HS-27A (cell line): ENCODE data around the gene PSMG1.
"Not testable (repeated sequence)": the region's sequence is repeated elsewhere in the genome, so short reads cannot be mapped to it uniquely, and the experiment has no call there.

Experiments
- DNase-seq: peaks from one replicate; pipeline ENCODE4 v3.0.0-alpha.2; 2012; ENCODE audit warnings: low read depth, missing footprints

Gene PSMG1

DNA sequence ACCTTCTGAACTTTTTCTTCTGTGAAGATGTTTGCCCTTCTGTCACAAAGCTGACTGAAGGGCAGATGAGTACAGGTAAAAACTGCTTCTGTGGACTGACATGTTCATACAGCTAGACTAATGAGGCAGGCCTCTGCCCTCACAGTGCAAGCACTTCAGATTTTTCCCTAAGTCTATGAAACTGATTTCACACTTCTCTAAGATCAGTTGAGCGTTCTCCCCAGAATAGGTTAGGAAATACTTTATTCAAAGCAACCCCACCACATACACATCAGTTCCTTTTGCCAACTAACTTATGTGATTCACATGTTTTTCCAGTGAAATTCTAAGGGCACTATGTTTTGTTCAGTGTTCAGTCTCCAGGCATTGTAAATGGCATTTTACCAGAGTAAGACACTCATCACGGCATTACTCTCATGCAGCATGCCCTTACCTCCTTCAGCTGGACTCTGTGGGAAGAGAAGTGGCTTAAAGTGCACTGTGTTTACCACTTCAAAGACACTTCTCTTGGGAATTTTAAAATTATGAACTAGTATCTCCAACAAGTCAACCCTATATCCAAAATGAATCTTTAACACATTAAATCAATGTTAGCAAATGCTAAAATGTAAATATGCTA is 5.4 kb upstream of the PSMG1 start:
- no peak for DNase-seq

DNA sequence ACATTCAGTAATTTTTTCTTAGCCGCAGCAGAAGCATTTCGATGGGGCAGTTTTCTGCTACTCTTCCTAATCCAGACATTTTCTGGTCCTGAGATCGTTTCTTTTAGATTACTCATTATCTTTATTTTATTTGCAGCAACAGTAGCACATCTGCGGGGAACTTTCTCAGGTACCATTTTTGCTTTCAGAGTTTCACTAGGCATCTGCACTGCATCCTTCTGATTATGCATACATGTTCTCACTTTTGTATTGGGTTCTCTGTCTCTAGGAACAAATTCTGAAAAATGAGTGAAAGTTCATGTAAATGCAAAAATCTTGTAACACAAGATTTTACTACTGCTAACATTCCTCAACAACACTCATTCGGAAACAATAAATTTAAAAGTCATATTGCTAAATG is 3.9 kb upstream of the PSMG1 start:
- no peak for DNase-seq

DNA sequence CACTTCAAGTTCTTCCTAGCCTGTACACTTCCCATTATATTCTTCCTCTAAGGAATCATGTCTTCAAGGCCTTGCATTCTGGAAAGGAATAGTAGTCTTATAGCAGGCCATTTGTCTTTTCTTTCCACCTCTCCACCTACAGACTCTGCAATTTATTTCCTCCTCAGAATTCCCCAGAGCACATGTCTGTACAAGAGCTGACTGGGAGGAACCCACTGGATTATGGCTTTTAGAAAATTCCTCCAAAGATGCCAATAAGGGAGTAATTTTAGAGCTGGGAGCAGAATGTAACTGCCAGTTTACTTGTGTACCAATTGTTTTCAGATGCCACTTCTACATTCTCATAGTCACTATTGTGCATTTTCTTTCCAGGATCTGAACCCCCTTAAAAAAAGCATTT is 3.4 kb upstream of the PSMG1 start:
- no peak for DNase-seq

DNA sequence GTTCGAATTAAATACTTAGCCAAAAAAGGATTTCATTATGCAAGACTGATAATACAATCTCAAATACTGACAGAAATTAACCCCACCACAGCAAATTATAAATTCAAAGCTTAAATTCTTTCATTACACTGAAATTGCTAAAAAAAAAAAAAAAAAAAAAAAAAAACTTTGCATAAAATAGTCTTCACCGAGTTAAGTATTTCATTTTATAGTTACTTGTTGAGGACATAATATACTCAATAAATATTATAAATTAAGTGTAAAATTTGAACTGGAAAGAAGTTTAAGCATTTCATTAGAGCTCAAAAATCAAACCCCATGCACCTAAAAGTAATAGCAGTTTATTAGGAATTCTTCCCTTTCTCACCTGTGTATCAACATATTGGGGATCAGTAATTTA is 1.9 kb upstream of the PSMG1 start:
- no peak for DNase-seq

DNA sequence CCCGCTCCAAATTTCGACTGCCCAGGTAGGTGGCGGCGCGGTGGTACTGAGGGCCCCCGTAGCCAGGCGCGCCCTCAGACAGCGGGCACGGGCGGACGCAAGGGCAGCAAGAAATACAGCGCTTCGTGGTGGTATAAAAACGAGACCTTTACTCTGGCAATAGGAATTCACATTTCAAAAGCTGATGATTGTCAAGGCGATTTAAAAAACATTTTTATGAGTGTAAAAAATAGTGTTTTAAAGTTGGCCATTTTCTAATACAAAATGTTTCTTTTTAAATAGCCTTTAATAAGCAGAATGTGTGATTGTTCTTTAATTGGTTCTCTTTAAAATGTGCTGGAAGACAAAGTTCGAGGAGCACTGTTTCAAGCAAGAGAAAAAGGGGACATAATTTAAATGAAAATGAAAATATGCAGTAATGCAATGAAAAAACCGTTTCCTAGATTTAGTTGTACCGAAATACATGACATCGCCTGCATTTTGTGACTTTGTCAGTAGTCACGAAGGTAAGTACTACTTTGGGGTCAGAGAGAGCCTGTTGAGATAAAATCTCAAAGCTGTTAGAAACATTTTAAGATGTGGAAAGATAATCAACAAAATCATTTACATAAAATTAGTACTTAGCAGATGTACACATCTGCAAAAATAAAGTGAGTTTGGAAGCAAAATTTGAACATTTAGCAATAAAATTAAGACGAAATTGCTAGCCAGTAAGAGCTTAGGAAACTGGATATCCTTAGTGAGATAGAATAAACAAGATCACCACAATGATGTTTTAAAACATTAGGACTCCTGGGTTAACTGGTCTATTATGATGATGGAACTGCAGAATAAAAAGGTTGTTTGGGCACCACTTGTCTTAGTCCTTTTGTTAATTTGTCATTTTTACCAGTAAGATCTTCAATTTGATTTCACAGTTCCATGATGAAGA is 1.1 kb upstream of the PSMG1 start:
- DNase-seq = no peak

DNA sequence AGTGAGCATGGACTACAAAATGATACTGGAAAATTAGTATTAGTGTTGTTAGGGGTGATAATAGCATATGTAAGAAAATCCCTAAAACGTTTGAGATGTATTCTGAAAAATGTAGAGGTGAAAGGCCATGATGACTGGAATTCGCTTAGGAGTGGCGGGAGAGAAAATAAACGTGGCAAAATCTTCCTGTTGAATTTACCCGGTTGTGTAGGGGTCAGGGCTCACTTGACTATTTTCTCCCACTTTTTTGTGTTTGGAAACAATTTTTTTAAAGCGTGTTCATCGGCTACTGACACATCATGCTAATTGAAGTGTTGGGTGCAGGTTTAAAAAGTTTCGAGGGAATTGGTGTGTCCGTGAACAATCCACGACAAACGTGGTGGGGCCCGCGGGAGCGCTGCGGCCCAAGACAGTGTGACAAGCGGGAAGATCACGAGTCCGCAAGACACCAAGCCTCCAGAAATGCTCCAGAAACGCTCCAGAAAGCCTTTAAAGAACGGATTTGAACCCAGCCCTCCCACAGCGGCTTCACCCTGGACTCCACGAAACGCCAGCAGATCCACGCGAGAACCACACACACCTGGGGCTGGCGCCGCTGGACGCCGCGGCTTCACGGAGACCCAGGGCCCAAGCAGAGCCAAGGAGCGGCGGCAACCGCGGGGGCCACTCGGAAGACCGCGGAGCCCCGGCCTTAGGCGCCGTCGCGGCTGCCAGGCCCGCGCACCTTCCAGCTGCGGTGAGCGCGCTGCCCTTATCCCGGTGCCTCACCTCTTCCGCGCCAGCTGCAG is 573 bp downstream of the PSMG1 start:
- no peak for DNase-seq

DNA sequence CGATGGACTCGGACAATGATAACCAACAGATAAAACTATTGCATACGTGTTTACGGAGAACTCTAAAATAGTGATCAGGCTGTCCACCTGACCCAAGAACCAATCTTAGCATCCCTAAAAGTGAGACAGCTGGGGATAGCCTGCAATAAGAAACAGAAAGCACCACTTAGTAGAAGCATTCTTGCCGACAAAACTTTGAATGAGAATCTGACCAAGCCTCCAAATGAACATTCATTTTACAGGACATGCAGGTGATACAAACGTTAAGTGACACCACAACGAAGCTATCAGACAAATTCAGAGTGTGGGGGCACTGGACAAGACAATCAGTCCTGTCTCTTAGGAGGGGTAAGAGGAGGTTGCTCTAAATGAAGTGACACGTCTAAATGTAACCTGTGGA is 1.2 kb downstream of the PSMG1 start:
- no peak for DNase-seq

DNA sequence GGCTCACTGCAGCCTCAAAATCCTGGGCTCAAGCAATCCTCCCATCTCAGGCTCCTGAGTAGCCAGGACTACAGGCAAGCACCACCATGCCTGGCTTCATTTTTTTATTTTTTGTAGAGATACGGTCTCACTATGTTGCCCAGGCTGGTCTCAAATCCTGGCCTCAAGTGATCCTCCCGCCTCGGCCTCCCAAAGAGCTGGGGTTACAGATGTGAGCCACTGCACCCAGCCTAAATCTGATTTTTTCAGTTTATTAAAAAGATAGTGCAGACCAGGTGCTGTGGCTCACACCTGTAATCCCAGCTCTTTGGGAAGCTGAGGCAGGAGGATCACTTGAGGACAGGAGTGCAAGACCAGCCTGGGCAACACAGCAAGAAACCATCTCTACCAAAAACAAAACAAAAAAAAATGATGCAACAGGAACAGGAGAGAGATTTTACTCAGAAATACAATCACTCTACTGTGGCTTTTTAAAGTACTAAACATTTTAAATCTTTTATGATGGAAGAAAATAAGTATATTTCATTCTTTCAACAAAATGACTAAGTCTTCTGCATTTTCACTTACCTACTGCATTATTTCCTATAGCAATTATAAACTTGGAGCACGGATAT is 1.9 kb downstream of the PSMG1 start:
- no peak for DNase-seq

DNA sequence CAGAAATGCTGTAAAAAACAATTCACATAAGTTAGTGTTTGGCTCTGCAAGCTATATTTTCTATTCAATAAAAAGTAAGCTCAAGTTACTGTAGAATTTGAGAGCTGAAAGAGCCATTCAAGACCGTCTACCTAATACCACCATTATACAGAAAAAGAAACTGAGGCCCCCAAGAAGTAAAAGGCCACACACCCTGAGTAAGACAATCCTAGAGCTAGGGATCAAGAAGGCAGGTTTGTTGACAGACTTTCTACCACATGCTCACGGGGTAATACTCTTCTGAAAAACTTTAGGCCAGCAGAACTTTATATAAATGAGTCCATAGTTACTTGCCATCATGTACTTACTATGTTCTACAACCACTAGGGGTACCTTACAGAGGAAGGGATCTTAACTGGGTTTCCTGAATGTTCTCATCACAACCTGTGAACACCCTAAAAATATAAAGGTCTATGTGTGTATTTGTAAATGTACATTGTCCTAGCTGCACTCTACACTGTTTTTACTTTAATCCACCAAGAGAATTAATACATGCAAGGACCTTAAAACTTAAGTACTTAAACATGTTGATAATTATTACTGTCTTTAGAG is 2.7 kb downstream of the PSMG1 start:
- DNase-seq = no peak

DNA sequence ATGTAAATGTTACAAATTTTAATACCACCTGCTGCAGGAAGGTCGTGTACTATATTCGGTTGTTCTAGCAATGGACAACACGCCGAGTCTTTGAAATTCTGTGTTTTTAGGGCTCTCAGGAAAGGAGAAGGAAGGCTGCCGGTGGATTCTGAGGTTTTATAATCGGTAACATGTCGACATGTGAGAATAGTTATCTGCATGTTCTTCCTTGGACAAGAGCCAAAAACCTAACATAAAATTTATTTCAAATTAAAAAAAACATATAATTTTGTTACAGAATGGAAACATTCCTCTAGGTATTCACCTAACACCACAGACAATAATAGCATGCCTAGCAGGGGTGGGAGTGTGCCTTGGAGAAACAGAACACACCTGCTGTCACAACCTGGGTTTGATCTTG is 4.8 kb downstream of the PSMG1 start:
- no peak for DNase-seq

DNA sequence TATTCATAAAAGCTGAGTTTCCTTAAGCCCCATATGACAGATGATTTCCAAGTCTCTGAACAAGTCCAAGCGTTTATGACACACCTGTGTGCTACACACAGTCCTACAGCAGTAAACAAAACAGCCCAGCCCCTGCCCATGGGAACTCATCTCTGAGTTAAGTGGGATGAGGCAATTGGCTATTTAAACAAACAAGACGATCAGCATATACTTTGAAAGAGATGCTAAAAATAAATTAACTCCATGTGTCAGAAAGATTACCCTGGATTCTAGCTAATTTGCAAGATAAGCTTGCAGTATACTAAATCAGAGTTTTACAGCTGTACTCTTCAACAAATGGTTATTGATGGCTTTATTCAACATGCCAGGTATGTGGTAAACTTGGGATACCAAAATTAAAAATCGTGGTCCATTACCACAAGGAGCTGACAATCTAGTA is 7.0 kb downstream of the PSMG1 start:
- no peak for DNase-seq

DNA sequence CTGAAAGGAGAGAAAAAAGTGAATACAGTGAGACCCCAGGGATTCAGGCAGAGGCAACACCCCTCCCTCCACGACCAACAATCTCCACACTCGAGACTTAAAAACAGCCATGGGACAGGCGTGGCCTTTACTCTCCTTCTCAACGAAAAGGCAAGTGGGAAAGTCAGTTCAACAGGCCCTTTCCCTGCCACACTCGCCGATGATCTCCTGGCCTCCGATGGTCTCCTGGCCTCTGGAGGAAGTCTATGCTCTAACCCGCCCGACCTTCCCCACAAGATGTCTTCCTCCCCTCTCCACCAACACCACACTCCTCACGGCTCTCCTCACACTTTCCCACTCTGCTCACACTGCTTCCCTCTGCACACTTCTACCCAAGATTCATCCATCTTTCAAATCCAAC is 7.6 kb downstream of the PSMG1 start:
- DNase-seq = no peak

DNA sequence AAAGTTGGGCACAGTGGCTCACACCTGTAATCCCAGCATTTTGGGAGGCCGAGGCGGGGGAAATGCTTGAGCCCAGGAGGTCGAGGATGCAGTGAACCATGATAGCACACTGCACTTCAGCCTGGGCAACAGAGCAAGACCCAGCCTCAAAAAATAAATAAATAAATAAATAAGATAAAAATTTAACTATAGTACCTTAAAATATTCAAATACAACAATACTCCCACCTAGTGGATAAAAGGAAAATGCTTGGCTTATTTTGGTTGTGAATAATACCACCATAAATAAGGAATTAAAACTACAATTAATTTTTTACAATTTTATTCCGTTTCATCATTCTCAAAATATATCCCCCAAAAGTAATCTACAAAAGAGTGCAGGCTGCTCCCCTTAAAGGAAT is 8.1 kb downstream of the PSMG1 start:
- no peak for DNase-seq

DNA sequence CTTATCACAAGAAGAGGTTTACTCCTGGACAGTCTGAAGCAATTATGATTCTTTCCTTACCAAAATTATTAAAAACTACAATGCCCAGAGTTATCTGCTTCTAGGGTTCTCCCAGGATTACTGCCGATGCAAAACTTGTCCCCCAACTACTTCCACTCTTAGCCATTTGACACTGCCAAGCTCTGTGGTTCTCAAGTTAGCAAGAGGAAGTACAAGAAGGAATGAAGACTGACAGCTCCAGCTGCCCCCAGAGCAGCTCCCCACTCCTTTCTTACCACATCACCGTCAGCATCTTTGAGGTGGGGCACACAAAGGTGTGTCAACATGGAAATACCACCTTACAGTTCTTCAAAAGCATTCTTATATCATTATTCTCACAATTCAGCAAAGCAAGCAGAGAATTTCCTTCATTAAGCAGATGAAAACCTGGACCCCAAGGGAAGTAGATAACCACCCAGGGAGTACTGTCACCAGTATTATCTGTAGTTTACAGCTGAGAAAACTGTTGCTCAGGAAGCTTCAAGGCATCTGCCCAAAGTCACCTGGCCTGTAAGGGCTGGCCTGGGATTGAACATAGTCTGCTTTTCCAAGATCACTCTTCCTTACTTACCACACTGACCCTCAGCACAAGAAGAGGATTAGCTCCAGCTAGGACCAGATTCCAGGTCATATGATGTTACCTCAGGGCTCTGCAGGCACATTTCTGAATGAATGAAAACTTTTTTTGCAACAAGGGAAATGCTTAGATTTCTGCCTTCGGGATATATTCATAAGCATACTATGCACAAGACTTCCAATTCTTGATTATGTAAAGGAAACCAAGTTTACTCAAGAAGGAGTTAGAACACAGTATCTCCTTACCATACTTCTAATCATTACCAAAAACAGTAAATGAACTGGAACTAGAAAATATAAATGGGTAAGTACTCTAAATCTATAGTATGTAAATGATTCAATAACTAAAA is 9.3 kb downstream of the PSMG1 start:
- DNase-seq = no peak

DNA sequence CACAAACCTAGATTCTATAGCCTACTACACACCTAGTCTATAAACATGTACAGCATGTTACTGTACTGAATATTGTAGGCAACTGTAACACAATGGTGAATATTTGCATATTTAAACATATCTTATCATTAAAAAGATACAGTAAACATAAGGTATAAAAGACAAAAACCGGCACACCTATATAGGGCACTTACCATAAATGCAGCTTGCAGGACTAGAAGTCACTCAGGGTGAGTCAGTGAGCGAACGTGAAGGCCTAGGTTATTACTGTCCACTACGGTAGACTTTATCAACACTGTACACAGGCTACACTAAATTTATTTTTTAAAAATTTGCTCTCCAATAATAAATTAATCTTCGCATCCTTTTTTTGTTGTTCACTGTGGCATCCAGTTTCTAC is 13.3 kb downstream of the PSMG1 start:
- no peak for DNase-seq

DNA sequence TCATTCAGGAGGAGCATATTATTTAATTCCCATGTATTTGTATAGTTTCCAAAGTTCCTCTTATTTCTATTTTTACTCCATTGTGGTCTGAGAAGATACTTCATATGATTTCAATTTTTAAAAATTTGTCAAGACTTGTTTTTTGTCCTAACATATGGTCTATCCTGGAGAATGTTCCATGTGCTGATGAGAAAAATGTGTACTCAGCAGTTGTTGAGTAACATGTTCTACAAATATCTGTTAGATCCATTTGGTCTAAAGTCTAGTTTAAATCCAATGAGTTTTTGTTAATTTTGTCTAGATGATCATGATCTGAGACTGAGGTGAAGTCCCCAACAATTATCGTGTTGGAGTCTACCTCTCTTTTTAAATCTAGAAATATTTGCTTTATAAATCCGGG is 14.5 kb downstream of the PSMG1 start:
- no peak for DNase-seq

DNA sequence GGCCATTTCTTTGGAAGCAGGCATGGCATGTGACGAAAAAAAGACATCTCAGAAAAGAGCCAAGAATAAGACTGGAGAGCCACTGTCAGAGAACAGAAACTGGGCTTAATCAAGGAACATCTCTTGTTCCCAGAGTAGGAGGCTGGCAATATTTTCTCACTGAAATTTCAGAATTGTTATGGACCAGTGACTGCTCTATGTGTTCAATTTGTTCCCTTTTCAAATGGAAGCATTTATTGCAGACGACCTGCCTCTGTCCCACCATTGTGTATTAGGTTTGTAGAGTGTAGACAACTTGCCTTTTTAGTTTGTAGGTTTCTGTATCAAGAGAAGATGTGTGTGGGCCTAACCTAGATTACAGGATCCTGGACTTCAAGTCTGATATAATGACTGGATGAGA is 18.7 kb downstream of the PSMG1 start:
- DNase-seq = no peak

DNA sequence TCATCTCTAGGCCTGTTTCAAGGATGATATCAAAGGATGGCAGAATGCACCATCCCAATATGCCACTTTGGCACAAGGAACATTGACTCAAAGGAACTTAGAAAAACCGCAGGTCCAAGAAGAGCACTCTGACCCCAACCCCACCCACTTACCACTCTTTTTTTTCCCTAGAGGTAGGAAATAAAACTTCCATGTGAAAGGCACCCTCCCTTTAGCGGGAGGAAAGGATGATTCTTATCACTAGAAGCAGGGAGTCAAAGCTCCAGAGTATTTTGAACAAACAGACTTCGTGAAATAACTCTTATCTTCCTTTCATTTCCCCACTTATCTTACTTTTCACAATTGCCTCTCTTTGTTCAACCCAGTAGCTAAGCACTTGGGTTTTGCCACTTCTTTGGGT is 22.2 kb downstream of the PSMG1 start:
- no peak for DNase-seq

DNA sequence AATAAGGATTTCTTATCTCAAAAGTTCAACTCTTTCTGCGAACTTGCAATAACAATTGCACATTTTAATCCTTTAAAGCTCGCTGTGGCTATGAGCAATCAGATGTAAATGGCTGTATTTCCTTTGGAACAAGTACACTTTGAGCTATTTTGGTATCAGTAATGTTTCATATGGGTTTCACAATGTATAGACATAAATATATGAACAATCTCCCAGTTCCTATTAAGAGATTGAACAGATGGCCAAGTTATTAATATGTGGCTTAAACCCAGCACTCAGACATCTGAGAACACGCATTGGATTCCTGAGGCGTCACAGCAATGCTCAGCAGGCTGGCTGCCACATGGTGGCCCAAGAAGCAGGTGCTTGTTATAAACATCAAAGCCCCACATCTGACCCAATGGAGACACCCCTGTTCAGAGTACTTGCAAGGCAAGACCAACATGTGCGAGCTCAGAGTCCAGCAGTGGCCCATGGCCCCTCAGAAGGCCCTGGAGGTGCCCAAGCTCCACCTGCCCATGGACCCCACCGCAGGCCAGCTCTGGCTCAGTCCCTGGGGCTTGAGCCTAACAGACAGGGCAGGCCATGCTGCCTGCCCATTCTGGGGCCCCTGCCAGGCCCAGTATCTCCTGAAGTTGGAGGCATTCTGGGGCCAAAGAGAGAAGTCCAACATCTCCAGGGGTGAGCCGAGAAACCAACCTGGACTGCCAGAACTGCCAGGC is 23.7 kb downstream of the PSMG1 start:
- no peak for DNase-seq

DNA sequence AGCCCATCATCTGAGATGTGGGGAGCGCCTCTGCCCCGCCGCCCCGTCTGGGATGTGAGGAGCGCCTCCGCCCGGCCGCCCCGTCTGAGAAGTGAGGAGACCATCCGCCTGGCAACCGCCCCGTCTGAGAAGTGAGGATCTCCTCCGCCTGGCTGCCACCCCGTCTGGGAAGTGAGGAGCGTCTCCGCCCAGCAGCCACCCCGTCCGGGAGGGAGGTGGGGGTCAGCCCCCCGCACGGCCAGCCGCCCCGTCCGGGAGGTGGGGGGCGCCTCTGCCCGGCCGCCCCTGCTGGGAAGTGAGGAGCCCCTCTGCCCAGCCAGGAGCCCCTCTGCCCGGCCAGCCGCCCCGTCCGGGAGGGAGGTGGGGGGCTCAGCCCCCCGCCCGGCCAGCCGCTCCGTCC is 26.0 kb downstream of the PSMG1 start:
- not testable (repeated sequence) for DNase-seq
